OCI-LY3 (cell line): ENCODE results near the gene ZFAND6.
"Not testable (repeated sequence)": the region's sequence is repeated elsewhere in the genome, so short reads cannot be mapped to it uniquely, and the experiment has no call there.

Experiments
- EZH2phosphoT487 ChIP-seq: fragments of 200-600 bp; shearing (Covaris generic); IDR thresholded peaks from 2 replicates; pipeline ENCODE4 v1.6.1; 2018; ENCODE audit warnings: antibody characterized with exemption, mixed run types, low read depth
- TF ChIP-seq, protein P1 (sequence below): fragments of 200-600, 300-600 bp; sonication (generic); IDR thresholded peaks from 2 replicates; pipeline ENCODE4 v1.5.1; 2014; ENCODE audit warnings: antibody characterized with exemption, low read length, low read depth

DNA sequence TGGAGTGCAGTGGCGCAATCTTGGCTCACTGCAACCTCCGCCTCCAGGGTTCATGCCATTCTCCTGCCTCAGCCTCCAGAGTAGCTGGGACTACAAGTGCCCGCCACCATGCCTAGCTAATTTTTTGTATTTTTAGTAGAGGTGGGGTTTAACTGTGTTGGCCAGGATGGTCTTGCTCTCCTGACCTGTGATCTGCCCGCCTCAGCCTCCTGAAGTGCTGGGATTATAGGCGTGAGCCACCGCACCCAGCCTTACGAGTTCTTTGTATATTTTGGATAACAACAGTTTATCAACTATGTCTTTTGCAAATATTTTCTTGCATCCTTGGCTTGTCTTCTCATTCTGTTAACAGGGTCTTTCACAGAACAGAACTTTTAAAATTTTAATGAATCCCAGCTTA is 45.3 kb upstream of the ZFAND6 start:
- TF ChIP-seq, protein P1, sequence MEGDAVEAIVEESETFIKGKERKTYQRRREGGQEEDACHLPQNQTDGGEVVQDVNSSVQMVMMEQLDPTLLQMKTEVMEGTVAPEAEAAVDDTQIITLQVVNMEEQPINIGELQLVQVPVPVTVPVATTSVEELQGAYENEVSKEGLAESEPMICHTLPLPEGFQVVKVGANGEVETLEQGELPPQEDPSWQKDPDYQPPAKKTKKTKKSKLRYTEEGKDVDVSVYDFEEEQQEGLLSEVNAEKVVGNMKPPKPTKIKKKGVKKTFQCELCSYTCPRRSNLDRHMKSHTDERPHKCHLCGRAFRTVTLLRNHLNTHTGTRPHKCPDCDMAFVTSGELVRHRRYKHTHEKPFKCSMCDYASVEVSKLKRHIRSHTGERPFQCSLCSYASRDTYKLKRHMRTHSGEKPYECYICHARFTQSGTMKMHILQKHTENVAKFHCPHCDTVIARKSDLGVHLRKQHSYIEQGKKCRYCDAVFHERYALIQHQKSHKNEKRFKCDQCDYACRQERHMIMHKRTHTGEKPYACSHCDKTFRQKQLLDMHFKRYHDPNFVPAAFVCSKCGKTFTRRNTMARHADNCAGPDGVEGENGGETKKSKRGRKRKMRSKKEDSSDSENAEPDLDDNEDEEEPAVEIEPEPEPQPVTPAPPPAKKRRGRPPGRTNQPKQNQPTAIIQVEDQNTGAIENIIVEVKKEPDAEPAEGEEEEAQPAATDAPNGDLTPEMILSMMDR, result not testable (repeated sequence)
- not testable (repeated sequence) for TF ChIP-seq EZH2phosphoT487
